ENCODE data around the gene CACNA1E. TPM values are rescaled to one million over a fixed set of nuclear protein-coding genes. Genes with fewer than 3 reads are reported as not detected.

CACNA1E gene
- total RNA-seq, 2 experiments from 2014 or later: not detected

- no peaks in the 10 kb centered on the region for H4K20me1 ChIP-seq (ENCODE audit: insufficient read depth, low read length)
- DNase-seq (ENCODE audit: low spot score): peak; percentile 57
- no peaks in the 10 kb centered on the region for H3K79me2 ChIP-seq (ENCODE audit: insufficient read depth, low read depth, low read length)
- H3K36me3 ChIP-seq (ENCODE audit: insufficient read depth, low read length): no peaks in the 10 kb centered on the region
- no peaks in the 10 kb centered on the region for H3K9me2 ChIP-seq (ENCODE audit: insufficient read depth, low read length)
- no peaks in the 10 kb centered on the region for H3K9me3 ChIP-seq (ENCODE audit: low read length)
- intact Hi-C loops (cut with micrococcal nuclease; ENCODE audit: unreplicated experiment): loop anchor here (1.0 to 10.0 kb wide), 4 partner anchors 25 to 576 kb away; no protein-coding TSS in a partner anchor
- no peaks in the 10 kb centered on the region for H3K4me1 ChIP-seq (ENCODE audit: insufficient read depth, low read length, poor library complexity, severe bottlenecking)
- ChIA-PET POLR2A (interaction anchor here (0.5 kb wide), 1 partner anchor 867 kb away, joined by 3 read pairs; no protein-coding TSS in a partner anchor), CTCF (ENCODE audit: unreplicated experiment) (interaction anchor here (0.5 to 1.1 kb wide), 3 partner anchors 29 to 191 kb away, joined by 3 to 4 read pairs (median 3); no protein-coding TSS in a partner anchor)
- no peak overlapping the region for H3K4me2 ChIP-seq (ENCODE audit: low read length)
- BruUV-seq (replicated peaks): no TSS peak
- no peak overlapping the region for H3K4me3 ChIP-seq (ENCODE audit: low read depth, low read length, poor library complexity, severe bottlenecking)
- TF ChIP-seq, protein P1, sequence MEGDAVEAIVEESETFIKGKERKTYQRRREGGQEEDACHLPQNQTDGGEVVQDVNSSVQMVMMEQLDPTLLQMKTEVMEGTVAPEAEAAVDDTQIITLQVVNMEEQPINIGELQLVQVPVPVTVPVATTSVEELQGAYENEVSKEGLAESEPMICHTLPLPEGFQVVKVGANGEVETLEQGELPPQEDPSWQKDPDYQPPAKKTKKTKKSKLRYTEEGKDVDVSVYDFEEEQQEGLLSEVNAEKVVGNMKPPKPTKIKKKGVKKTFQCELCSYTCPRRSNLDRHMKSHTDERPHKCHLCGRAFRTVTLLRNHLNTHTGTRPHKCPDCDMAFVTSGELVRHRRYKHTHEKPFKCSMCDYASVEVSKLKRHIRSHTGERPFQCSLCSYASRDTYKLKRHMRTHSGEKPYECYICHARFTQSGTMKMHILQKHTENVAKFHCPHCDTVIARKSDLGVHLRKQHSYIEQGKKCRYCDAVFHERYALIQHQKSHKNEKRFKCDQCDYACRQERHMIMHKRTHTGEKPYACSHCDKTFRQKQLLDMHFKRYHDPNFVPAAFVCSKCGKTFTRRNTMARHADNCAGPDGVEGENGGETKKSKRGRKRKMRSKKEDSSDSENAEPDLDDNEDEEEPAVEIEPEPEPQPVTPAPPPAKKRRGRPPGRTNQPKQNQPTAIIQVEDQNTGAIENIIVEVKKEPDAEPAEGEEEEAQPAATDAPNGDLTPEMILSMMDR (conservative IDR thresholded peaks at IDR 0.05; ENCODE audit: low read length): peak; percentile 83
- TF ChIP-seq EZH2phosphoT487 (IDR thresholded peaks at IDR 0.05; ENCODE audit: borderline replicate concordance, low read depth, low read length): no peak
- H2AFZ ChIP-seq (ENCODE audit: low read length): no peak overlapping the region
- H3K27ac ChIP-seq (ENCODE audit: low read depth, low read length, poor library complexity, severe bottlenecking): no peak overlapping the region
Measured at GRCh38 chr1:181479137-181479745, 4.1 kb upstream of the CACNA1E start.

DNA sequence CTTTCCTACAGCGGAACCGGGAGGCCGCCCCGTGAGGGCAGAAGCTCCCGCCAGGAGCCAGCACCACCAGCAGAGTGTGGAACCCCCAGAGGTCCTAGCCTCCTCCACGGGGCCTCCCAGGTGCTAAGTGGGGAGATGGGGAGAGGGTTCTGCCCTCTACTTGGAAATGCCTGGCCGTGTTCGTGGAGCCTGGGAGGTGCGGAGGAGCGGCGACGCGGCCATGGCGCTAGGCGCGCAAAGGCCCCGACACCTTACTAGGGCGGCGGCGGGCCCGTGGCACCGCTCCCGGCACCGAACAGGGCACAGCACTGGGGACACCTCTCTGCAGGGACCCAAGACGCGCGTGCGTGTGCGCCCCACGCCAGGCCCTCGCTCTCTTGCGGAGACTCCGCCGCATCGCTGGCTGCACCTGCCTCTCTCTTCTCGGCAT is 1.3 kb upstream of the CACNA1E start:
- Histone ChIP-seq H4K20me1 (ENCODE audit: insufficient read depth, low read length) (no peaks in the 10 kb centered on the region), H3K4me2 (ENCODE audit: low read length) (no peak overlapping the region), H3K27ac (ENCODE audit: low read depth, low read length, poor library complexity, severe bottlenecking) (no peak overlapping the region), H3K4me3 (ENCODE audit: low read depth, low read length, poor library complexity, severe bottlenecking) (no peak overlapping the region), H3K9me2 (ENCODE audit: insufficient read depth, low read length) (no peaks in the 10 kb centered on the region), H3K79me2 (ENCODE audit: insufficient read depth, low read depth, low read length) (no peaks in the 10 kb centered on the region), H2AFZ (ENCODE audit: low read length) (no peak overlapping the region), H3K4me1 (ENCODE audit: insufficient read depth, low read length, poor library complexity, severe bottlenecking) (no peaks in the 10 kb centered on the region), H3K36me3 (ENCODE audit: insufficient read depth, low read length) (no peaks in the 10 kb centered on the region), H3K9me3 (ENCODE audit: low read length) (no peaks in the 10 kb centered on the region)
- CTCF ChIA-PET (ENCODE audit: unreplicated experiment): no interaction called here
- DNase-seq (ENCODE audit: low spot score): no peak
- TF ChIP-seq EZH2phosphoT487 (IDR thresholded peaks at IDR 0.05; ENCODE audit: borderline replicate concordance, low read depth, low read length): no peak
- intact Hi-C loops (cut with micrococcal nuclease; ENCODE audit: unreplicated experiment): no loop called here
- POLR2A ChIA-PET: no interaction called here
- no TSS peak for BruUV-seq (replicated peaks)

- Histone ChIP-seq H3K4me1 (ENCODE audit: insufficient read depth, low read length, poor library complexity, severe bottlenecking) (no peaks in the 10 kb centered on the region), H3K79me2 (ENCODE audit: insufficient read depth, low read depth, low read length) (no peaks in the 10 kb centered on the region), H3K27ac (ENCODE audit: low read depth, low read length, poor library complexity, severe bottlenecking) (no peak overlapping the region), H2AFZ (ENCODE audit: low read length) (no peak overlapping the region), H3K9me3 (ENCODE audit: low read length) (no peaks in the 10 kb centered on the region), H3K4me2 (ENCODE audit: low read length) (no peak overlapping the region), H3K4me3 (ENCODE audit: low read depth, low read length, poor library complexity, severe bottlenecking) (no peak overlapping the region), H3K36me3 (ENCODE audit: insufficient read depth, low read length) (no peaks in the 10 kb centered on the region), H4K20me1 (ENCODE audit: insufficient read depth, low read length) (no peaks in the 10 kb centered on the region), H3K9me2 (ENCODE audit: insufficient read depth, low read length) (no peaks in the 10 kb centered on the region)
- POLR2A ChIA-PET: no interaction called here
- no peak for DNase-seq (ENCODE audit: low spot score)
- CTCF ChIA-PET (ENCODE audit: unreplicated experiment): no interaction called here
- no TSS peak for BruUV-seq (replicated peaks)
- TF ChIP-seq, protein P1 (conservative IDR thresholded peaks at IDR 0.05; ENCODE audit: low read length): no peak
- TF ChIP-seq EZH2phosphoT487 (IDR thresholded peaks at IDR 0.05; ENCODE audit: borderline replicate concordance, low read depth, low read length): no peak
- intact Hi-C loops (cut with micrococcal nuclease; ENCODE audit: unreplicated experiment): no loop called here
Measured at GRCh38 chr1:181482521-181483284, 614 bp upstream of the CACNA1E start.

Measured in OCI-LY7 (cell line).